Transverse colon (tissue), 4 donors: ENCODE data around the gene IL17RD. TPM values are rescaled to one million over a fixed set of nuclear protein-coding genes. Genes with fewer than 3 reads are reported as not detected.

Source experiments
- DNase-seq: peaks from one replicate; pipeline ENCODE4 v3.0.0-alpha.2; 2019
- H3K27ac ChIP-seq, 4 donors: fragments of 200-600 bp; sonication (generic); 2 replicates each; pipeline ENCODE4 v1.5.1; 2016 to 2018; ENCODE audit warnings: inconsistent platforms in 4 of 4
- H3K27me3 ChIP-seq: fragments of 200-600 bp; sonication (generic); 2 replicates; pipeline ENCODE4 v1.5.1; 2017; ENCODE audit warnings: inconsistent platforms
- H3K36me3 ChIP-seq, 4 donors: fragments of 200-600 bp; sonication (generic); 2 replicates each; pipeline ENCODE4 v1.5.1; 2017 to 2019; ENCODE audit warnings: inconsistent platforms in 4 of 4
- H3K4me1 ChIP-seq, 4 donors: fragments of 200-600 bp; sonication (generic); 2 replicates each; pipeline ENCODE4 v1.5.1; 2017 to 2020; ENCODE audit warnings: inconsistent platforms in 4 of 4
- H3K4me3 ChIP-seq, 4 donors: fragments of 200-600 bp; sonication (generic); 1 replicate in 1 of 4; 2 replicates in 3 of 4; pipeline versions ENCODE4 v1.5.1 to v1.6.1; 2017 to 2019; ENCODE audit warnings: inconsistent platforms in 4 of 4
- H3K9me3 ChIP-seq, 2 donors: fragments of 200-600 bp; sonication (generic); 2 replicates each; pipeline ENCODE4 v1.5.1; 2017 to 2019; ENCODE audit warnings: inconsistent platforms in 2 of 2
- CTCF ChIP-seq, 5 experiments: fragments of 200-600 bp in 3 of 5; fragments of 450-650 bp in 2 of 5; sonication (generic) in 3 of 5; IDR thresholded peaks; 1 replicate in 2 of 5; 2 replicates in 3 of 5; pipeline ENCODE4 v1.5.1; 2016 to 2017; ENCODE audit warnings: antibody characterized with exemption in 5 of 5, inconsistent platforms in 3 of 5, mild to moderate bottlenecking in 2 of 5, moderate library complexity in 1 of 5
- EP300 ChIP-seq: sonication (generic); formaldehyde crosslinking; IDR thresholded peaks from one replicate; pipeline ENCODE4 v1.6.1; 2017; ENCODE audit warnings: antibody characterized with exemption, low read depth
- POLR2A ChIP-seq: fragments of 450-650 bp; IDR thresholded peaks from one replicate; pipeline ENCODE4 v1.6.1; 2016; ENCODE audit warnings: antibody characterized with exemption, mild to moderate bottlenecking, moderate library complexity
- POLR2AphosphoS5 ChIP-seq, 3 donors: sonication (generic); formaldehyde crosslinking; IDR thresholded peaks; one replicate each; pipeline ENCODE4 v1.6.1; 2016; ENCODE audit warnings: antibody characterized with exemption in 3 of 3
- WGBS, 2 donors: methylation state at CpG; one replicate each; pipeline ENCODE4 v1.1.5; 2018; ENCODE audit warnings: low coverage in 1 of 2; 5-methylcytosine and 5-hydroxymethylcytosine counted together
- in situ Hi-C, 4 donors: fragments of 200-750 bp; cut with MboI; loops; one replicate each; pipeline versions ENCODE4 v1.15.0 to v1.15.1; 2017; ENCODE audit warnings: low sequenced_read_pairs in 3 of 4, low pct_ligation_motif_present in 1 of 4, low pct_unique_long_range_greater_than_20kb in 1 of 4
- intact Hi-C: fragments of 100-400 bp; cut with DNase I; formaldehyde crosslinking; loops from one replicate; pipeline ENCODE4 v1.15.1; 2023; ENCODE audit warnings: low total_unique reads
- total RNA-seq, 4 donors: library from RNA; depleted of rRNA; stranded (reverse); fragments of >200 nt; gene quantifications; one replicate each; pipeline ENCODE4 v1.1.0, GENCODE V29; 2016

Gene IL17RD
- total RNA-seq, 4 donors from 2014 or later: 1.9 to 40.4 (median 2.7) TPM

DNA sequence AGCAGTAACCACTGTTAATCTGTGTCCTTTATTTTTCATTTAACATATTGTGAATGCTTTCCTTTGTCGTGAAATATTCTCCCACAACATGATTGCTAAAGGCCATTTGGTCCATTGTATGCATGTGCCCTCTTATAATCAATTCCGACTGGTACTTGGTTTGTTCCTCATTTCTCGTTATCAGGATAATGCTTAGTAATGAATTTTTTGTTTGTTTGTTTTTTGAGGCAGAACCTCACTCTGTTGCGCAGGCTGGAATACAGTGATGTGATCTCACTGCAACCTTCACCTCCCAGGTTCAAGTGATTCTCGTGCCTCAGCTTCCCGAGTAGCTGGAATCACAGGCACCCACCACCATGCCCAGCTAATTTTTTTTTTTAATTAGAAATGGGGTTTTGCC is 82.7 kb downstream of the IL17RD start:
- intact Hi-C loops (no loop called here), in situ Hi-C loops (no loop called here)
- DNase-seq: no peak
- no peak overlapping the region for H3K4me3 ChIP-seq
- H3K9me3 ChIP-seq: no peaks in the 10 kb centered on the region
- peaks cover 0 to 15% (median 8%) of the 10 kb centered on the region in 4 donors for H3K4me1 ChIP-seq
- 75 to 91% methylated on average over 3 to 6 of the region's 6 CpGs for WGBS, 2 donors
- H3K27me3 ChIP-seq: no peaks in the 10 kb centered on the region
- TF ChIP-seq POLR2A (no peak), CTCF (IDR thresholded peaks at IDR 0.05) (no peak), POLR2AphosphoS5 (IDR thresholded peaks at IDR 0.05) (no peak), EP300 (no peak)
- no peaks in the 10 kb centered on the region for H3K36me3 ChIP-seq
- H3K27ac ChIP-seq: no peak overlapping the region

- H3K9me3 ChIP-seq: no peaks in the 10 kb centered on the region
- no peak overlapping the region for H3K27ac ChIP-seq
- no peak overlapping the region for H3K4me3 ChIP-seq
- H3K4me1 ChIP-seq: peaks cover 0 to 23% (median 11%) of the 10 kb centered on the region in 4 donors
- no peak for DNase-seq
- TF ChIP-seq POLR2AphosphoS5 (IDR thresholded peaks at IDR 0.05) (no peak), CTCF (IDR thresholded peaks at IDR 0.05) (no peak), POLR2A (no peak)
- intact Hi-C loops (no loop called here), in situ Hi-C loops (no loop called here)
- 86 to 88% methylated on average over 2 to 3 of the region's 3 CpGs for WGBS, 2 donors
- H3K27me3 ChIP-seq: no peaks in the 10 kb centered on the region
- H3K36me3 ChIP-seq: no peaks in the 10 kb centered on the region
Observed at GRCh38 chr3:57081173-57081572, 84.0 kb downstream of the IL17RD start.

GRCh38 chr3:57080171-57080570 is 85.0 kb downstream of the IL17RD start:
- DNase-seq: no peak
- Histone ChIP-seq H3K36me3 (no peaks in the 10 kb centered on the region), H3K9me3 (no peaks in the 10 kb centered on the region), H3K27ac (no peak overlapping the region), H3K4me3 (no peak overlapping the region), H3K27me3 (no peaks in the 10 kb centered on the region), H3K4me1 (peaks cover 0 to 24% (median 11%) of the 10 kb centered on the region in 4 donors)
- 94 to 95% methylated on average over 4 of the region's 4 CpGs for WGBS, 2 donors
- in situ Hi-C loops: no loop called here
- no peak for TF ChIP-seq EP300
- no peak for TF ChIP-seq POLR2A
- no peak for TF ChIP-seq POLR2AphosphoS5 (IDR thresholded peaks at IDR 0.05)
- no peak for TF ChIP-seq CTCF (IDR thresholded peaks at IDR 0.05)
- intact Hi-C loops: no loop called here

DNA sequence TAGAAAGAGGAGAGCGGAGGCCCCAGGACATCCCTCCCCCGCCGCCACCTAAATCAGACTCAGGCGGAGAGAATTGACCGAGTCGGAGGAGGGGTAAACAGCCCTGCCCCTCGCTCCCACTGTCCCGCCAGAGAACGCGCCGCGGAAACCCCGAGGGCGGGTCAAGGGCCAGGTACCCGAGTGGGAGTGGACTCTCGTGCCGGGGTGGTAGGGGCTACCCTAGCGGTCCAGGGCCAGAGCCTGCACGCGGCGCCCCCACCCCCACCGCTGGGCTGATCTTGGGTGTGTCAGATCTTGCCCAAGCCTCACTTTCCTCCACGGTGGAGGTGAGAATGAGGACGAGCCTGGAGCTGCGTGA is 85.7 kb downstream of the IL17RD start:
- no peak for TF ChIP-seq EP300
- TF ChIP-seq CTCF (IDR thresholded peaks at IDR 0.05): no peak
- no peak for TF ChIP-seq POLR2A
- no peak for TF ChIP-seq POLR2AphosphoS5 (IDR thresholded peaks at IDR 0.05)
- Histone ChIP-seq H3K4me1 (peaks cover 0 to 24% (median 11%) of the 10 kb centered on the region in 4 donors), H3K9me3 (no peaks in the 10 kb centered on the region), H3K27me3 (no peaks in the 10 kb centered on the region), H3K27ac (peak overlapping the region in 3 of 4 donors; percentile 30 to 80 (median 77)), H3K4me3 (peak overlapping the region; percentile 38 to 83 (median 76)), H3K36me3 (no peaks in the 10 kb centered on the region)
- DNase-seq: peak; percentile 24
- in situ Hi-C loops: no loop called here
- intact Hi-C loops: loop anchor here (5.0 kb wide), 1 partner anchor 82 kb away; no protein-coding TSS in a partner anchor
- WGBS, 2 donors: 14% methylated on average over 19 of the region's 25 CpGs; no CpG with 5 or more reads in 1 of the 2 donors
